HG02884 (cell line): ENCODE data around the gene LDLRAP1.

Source experiments
- ATAC-seq: cut with Tn5 transposase; IDR thresholded peaks from one replicate; pipeline ENCODE4 v1.9.1; 2021; ENCODE audit warnings: mild to moderate bottlenecking, moderate library complexity; ENCODE audit not compliant: unreplicated experiment

Gene LDLRAP1

DNA sequence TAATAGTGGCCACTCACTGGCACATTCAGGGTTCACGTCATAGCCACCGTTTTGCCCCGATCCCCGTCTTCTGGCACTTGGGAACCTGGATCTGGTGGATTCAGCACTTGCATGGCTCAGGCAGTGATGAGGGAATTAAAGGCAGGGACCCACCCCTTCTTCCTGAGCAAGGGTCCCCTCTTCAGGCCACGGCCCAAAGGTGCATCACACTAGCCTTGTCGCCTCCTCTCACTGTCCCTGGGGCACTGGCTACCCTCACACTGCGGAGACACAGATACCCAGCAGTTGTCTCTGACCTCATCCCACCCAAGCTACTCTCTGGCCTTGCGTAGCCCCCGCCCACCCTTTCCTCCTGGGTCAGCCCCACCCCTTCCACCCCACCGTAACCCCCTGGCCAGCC lies 19.9 kb upstream of the LDLRAP1 start:
- no peak for ATAC-seq

DNA sequence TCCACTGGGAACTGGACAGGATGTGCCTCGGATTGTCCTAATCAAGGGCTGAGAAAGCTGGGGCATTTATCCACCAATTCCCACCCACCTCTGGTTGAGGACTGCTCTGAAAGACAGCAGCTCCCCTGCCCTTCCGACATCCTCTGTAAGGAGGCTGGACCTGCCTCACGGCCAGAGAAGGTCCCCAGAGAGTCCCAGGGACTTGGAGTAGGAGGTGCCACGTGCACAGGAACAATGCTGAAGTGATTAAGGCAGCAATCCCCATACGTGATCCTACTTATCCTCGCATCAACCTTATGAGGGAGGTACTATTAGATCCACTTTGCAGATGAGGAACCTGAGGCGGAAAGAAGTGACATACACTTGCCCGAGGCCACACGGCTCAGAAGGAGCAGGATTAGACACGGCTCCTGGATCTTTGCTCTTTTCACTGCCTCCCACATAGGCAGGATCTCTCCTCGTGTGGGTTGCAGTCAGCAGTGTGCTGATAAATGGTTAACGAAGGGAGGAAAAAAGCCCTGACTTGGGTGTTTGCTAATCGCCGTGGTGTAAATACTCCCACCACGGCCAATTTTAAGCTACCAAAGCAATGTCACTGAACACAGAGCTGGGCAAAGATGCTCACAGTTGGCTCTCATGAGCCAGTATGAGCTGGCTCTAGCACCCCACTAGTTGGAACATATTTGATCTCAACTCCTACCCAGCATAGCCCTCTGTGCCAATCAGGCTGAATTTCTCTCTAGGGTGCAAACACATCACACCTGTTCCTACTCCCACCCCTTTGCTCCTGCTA lies 18.6 kb upstream of the LDLRAP1 start:
- ATAC-seq: no peak

DNA sequence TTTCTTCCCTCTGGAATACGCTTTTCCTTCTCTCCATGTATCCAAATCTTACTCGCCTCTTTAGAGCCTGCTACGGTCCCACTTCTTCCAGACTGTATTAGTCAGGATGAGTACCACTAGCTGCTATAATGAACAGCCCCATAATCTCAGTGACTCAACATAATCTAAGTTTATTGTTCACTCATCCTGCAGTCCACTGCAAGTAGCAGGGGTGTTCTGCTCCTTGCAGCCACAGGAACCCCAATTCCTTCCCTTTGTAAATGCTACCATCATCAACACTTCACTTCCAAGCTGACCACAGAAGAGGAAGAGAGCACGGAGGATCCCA lies 18.1 kb upstream of the LDLRAP1 start:
- no peak for ATAC-seq

DNA sequence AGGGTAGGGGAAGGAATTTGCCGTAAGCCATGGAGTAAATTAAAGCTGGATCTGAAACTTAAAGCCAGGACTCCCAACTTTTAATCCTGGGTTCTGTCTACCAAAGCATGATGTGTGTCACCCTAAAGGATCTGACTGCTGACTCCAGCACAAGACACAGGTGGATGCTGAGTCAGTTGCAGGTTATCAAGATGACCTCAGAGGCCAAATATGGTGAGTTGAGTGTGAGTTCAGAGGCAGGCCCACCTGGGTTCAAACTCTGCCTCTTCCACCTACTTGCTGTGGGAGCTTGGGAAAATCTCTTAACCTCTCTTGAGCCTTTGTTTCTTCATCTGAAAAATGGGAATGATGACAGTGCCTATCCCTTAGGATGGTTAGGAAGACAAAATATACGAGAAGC lies 16.7 kb upstream of the LDLRAP1 start:
- ATAC-seq: no peak

DNA sequence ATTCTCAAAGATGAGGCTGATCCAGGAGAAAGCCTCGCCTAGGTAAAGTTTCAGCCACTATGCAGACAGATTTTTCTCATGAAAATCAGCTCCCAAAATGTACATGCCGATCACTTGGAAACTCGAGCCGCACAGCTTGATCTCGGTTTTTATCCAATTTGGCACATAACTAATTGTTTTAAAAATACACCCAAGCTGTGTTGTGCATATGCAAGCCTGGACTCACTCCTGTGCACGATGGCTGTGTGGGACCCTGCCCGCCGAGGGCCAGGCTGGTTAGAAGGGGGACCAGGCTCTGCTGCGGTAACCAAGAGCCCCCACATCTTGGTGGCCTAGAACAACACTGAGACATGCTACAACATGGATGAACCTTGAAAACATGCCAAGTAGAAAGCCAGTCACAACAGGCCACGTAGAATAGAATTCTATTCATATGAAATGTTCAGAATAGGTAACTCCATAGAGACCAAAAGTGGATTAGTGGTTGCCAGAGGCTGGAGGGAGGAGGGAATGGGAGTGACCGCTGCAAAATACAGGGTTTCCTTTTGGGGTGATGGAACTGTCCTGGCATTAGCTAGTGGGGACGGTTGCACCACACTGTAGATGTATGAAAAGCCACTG lies 16.1 kb upstream of the LDLRAP1 start:
- no peak for ATAC-seq

DNA sequence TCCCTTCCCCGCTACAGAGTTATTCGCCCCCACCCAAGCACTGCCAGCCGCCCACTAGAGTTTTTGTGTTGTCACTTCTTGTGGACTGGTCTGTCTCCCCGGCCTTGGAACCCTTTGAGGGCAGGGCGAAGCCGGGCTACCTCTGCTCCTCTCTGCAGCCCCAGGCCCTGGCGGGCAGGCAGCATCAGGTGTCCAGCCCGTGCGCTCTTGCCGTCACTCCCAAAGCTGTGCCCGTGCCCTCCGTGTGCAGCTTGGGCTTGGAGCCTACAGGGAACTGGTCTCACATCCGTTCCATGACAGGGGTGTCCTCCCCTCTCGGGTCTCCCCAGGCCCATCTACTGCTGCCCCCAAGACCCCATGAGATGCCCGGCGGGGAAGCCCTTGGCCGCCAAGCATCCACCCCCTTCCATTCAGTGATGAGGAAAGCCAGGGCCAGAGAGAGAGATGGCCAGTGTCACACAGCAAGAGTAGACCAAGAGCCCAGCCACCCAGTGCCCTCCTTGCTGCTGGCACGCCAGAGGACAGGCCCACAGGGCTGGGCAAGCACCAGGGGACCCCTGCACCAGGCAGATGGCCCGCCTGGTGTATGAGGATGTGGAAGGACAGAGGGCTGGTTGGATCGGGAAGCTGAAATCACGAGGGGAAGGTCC lies 15.3 kb upstream of the LDLRAP1 start:
- ATAC-seq: no peak

DNA sequence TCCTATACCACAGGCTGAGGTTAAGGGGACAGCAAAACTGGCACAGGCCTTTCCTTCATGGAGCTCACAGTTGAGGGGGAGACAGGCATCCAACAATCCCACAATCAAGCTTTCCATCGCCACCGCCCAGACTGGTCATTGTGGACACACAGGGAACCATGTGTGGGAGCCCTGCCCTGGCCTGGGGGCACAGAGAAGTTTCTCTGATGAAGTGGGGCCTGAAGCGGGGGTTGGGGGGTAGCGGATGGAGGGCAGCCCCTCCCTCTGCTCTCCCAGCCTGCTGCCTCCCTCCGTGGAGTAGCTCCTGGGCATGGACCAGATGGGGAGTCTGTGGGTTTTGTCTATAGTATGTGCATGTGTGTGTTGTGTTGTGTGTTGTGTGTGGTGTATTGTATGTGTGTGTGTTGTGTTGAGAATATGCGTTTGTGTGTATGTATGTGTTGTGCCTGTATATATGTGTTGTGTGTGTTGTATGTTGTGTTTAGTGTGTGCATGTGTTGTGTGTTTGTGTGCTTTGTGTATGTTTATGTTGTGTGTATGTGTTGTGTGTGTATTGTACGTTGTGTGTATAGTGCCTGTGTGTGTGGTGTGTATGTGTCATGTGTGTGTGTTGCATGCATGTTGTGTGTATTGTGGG lies 14.4 kb upstream of the LDLRAP1 start:
- ATAC-seq: no peak

DNA sequence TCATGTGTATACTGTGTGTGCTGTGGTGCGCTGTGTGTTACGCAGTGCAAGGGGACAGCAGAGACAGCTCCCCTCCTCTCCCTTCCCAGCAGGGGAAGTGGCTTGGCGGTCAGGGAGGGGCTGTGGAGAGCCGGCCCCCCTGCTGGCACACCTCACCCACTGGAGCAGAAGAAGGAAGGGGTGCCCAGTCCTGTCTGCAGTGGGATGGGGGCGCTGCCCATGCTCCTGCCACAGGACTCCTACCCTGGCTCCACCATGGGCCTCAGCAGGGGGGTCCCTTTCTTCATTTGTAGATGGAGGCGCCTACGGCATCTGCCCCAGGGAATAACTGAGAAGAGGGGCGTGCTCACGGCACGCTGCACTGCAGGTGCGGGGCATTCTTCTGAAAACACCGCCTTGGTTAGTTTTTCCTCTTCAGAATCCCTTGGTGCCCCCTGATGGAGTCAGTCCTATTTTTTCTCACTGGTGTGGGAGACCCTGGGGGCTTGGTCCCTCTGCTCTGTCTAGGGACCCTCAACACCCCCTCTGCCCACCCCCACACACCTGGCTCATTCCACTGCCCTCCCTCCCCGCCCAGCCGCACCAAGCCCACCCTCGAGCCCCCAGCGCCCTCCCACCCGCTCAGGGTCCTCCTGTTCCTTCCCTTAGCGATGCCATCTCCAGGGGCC lies 13.8 kb upstream of the LDLRAP1 start:
- ATAC-seq: no peak

DNA sequence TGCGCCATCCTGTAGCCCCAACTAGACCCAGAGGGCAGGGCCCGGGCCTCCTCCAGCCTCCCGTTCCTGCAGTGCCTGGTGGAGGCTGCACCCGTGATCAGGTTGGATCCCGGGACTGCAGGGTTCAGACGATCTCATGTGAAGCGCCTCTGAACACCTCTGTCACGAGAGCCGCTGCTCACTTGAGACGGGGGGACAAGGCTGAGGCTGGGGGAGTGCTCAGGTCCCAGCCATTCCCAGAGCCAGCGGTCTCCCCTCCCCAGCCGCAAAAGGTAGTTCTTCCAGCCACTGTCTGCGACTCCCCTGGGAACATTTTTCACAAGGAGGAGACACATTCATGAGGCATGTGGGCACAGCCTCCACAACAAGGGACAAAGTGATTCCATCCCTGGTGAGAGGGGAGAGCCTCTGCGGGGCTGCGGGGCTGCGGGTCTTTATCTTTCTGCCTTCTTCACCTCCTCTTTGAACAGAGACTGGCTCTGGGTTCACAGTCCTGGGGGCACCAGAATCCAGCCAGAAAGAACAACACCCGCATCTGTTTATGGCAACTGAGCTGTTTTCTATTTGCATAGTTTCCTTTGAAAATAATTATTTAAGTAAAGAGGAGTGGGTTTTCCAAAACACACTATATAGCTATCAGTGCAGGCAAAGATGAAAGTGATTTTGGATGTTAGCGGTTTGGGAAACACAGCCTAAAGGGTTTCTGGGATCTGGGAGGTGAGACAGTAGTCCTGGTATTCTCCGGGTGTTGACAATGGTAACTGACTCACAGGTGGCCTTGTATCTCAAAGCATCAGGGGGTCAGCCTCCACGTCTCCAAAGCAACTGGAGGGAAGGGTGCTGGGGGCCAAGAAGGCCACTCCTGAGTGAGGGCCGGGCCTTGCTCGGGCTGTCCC lies 13.0 kb upstream of the LDLRAP1 start:
- ATAC-seq: no peak

DNA sequence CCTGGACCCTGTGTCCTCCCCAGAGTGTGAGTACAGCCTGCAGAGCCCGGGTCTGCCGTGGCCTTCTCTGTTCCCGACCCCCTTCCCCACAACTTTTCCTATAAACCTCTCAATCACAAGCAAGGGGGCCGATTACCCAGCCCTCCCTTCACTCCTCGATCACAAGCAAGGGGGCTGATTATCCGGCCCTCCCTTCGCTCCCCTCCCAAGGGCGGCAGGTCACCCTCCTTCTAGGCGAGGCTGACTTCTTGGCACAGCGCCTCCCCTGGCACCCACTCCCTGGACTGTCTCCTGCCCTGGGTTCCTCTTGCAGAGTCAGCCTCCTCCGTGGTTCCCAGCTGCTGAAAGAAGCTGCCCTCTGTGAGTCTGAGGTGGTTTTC lies 12.3 kb upstream of the LDLRAP1 start:
- ATAC-seq: no peak

DNA sequence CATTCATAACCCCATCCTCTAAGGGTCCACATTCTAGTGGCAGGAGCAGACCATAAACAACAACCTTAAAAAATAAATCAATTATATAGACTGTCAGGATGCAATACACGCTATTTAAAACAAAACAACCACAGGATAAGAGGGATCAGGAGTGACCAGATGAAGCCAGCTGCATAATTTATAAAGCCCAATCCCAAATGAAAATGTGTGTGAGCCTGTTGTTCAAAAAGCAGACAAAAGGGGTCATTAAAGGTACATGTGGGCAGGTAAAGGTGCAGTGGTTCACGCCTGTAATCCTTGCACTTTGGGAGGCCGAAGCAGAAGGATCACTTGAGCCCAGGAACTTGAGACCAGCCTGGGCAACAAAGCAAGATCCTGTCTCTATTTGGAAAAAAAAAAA lies 10.4 kb upstream of the LDLRAP1 start:
- ATAC-seq: no peak

DNA sequence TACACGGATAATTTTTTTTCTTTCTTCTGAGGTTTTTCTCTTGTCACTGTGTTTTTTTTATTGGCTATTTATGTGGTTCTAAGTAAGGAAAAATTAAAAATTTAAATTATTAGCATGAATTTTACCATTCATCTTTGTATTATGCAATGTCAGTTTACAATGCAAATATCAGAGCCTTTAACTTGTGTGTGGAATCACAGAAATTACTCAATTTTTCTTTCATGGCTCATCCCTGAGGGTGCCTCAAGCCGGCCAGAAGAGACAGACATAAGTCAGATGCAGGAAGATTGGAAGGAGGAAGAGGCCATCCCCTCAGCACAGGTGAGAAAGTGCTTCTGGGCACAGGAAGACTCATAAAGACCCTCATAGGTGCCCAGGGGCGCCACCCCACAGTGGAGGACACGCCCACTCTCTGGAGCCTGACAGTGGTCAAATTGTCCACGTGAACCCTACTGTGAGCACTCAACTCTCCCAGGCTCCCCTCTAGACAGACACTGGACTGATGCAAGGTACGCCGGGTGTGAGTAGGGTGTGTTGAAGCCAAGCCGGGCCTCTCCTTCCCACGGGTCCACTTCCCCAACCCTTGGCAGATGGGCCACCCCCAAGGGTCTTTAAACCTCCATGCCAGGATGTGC lies 9.5 kb upstream of the LDLRAP1 start:
- ATAC-seq: no peak

DNA sequence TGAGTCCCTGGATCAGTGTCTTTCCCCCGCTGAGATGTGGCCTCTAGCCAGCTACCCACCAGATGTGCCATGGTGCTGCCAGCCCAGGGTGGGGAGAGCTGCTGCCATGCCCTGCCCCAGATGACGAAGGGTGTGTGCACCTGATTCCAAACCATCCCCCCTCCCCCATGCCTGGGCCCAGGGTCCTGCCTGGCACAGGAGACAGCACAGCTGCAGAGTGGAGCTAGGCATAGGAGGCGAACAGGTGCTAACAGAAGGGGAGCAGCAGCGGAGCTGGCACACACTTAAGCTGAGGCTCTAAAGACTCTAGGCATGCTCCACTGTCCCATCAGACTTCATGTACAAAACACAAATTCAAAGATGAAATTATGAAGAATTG lies 9.0 kb upstream of the LDLRAP1 start:
- ATAC-seq: no peak

DNA sequence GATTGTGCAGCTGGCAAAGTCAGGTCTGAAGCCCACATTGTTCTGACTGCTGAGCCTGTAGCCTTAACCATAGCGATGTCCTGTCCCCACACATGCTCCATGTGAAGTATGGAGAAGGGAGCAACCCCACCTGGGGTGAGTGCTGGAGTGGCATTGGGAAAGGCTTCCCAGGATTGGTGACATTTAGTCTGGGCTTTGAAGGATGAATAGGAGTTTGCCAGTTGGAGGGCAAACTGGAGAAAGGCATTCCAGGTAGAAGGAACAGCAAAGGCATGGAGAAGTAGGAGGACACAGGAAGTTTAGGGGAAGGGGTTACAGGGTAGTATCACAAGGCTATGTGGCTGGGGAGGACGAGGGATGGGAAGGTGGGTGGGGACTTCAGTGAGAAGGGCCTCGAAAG lies 7.3 kb upstream of the LDLRAP1 start:
- no peak for ATAC-seq

DNA sequence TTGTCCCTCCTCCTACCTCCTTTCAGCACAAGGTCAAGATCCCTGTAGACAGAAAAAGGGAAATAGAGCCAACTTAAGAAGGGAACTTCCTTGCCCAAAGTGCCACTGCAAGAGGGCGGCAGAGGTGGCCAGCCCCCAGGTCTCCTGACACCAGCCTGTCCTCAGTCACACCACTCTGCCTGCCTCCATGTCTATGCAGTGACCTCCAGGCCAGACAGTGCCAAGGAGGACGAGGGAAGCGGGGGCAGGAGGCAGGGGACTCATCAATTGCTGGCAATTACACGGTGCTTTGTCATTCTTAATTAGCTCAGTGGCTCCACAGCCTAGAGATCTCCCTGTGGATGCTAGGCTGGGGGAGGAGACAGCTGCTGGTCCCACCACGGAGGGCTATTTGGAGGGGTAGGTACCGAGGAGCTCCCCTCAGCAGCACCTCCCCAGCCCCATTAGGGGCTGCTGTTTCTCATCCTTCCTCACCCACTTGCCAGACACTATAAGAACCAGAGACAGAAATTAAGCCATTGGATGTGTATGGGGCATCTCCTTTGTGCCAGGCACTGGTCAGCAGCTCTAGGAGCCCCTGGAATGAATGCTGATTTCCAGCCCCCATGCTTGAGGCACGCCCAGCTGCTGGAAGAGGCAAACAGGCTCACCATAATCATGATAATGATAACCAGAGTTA lies 6.1 kb upstream of the LDLRAP1 start:
- ATAC-seq: no peak

DNA sequence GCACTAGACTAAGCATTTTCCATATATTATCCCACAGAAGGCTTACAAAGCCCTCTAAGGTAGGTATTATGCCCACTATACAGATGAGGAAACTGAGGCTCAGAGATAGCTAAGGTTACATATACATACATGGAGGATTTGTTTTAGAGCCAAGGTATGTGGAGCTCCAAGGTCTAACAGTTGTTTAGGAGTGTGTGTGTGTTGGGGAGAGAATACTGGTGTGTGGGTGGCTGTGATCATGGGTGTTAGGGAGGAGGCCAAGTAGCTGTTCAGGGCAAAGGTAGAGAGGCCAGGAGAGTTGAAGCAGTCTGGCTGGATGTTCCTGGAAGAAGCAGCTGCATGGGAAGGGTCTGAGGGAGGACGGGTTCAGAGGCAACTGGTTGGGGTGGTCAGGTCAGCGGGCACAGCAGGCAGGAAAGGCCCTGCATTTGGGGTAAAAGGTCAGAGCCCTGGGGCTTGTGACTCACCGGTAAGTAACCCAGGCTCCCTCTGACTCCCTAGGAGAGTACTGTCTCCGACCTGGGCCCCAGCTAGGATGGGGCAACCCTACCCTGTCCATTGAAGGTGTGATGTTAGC lies 5.1 kb upstream of the LDLRAP1 start:
- ATAC-seq: no peak

DNA sequence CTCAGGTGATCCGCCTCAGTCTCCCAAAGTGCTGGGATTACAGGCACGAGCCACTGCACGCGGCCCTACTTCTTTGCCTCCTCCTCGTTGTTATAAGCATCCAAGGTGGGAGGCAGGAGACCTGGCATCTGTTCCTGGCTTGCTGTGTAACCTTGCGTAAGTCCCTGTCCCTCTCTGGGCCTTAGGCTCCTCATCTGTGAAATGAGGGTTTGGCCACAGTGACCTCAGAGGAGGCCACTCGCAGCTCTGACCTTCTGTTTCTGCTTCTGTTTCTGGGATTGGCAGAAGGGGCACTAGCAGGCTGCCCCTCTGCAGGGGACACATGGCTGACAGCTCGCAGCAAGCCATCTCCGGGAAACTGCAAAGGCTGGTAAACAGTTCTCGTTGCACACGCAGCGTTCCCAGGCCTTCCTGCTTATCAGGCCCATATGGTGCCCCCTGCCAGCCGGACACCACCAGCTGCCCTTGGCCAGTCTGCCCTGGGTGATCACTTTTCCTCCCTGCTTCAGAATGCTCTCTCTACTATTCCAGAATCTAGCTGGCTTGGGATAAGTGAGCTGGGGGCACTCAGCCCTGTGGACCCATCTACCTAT lies 2.6 kb upstream of the LDLRAP1 start:
- ATAC-seq: no peak

DNA sequence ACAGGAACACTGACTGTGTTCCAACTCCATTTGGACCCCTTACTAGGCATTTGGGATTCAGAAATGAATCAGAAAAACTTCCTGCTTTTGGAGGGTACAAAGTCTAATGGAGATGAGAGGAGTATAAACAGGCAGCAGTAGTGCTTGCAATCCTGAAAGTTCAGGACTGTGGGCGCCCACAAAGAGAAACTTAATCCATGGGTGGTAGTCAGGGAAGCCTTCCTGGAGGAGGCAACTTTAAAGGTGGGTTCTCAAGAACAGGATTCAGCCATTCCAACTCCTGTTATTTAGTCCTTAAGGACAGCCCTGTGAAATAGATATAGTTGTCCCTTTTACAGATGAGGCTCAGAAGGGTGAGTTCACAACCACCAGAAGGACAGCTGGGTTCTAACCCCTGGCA lies 2.0 kb upstream of the LDLRAP1 start:
- ATAC-seq: no peak
